Activated naive CD4-positive, alpha-beta T cell treated with anti-CD3 and anti-CD28 coated beads for 36 hours (primary cell): ENCODE results near the gene TNNT2. TPM values are rescaled to one million over a fixed set of nuclear protein-coding genes. Genes with fewer than 3 reads are reported as not detected.

Source experiments
- CTCF ChIA-PET: fragments of 350-600 bp; sonication (Branson Sonifier 250); formaldehyde crosslinking; loops from one replicate; lab custom pipeline; 2021; ENCODE audit warnings: antibody characterized with exemption; lab: Charles Lee
- DNase-seq: peaks from one replicate; pipeline ENCODE4 v3.0.0-alpha.2; 2020
- H3K27ac Mint-ChIP-seq: one replicate; pipeline ENCODE4 v1.8.0; 2021; ENCODE audit warnings: mild to moderate bottlenecking, mixed read lengths
- H3K27me3 Mint-ChIP-seq: one replicate; pipeline ENCODE4 v1.8.0; 2021; ENCODE audit warnings: low read depth, mixed read lengths
- H3K36me3 Mint-ChIP-seq: one replicate; pipeline ENCODE4 v1.8.0; 2021; ENCODE audit warnings: low read depth, mixed read lengths
- H3K4me1 Mint-ChIP-seq: one replicate; pipeline ENCODE4 v1.8.0; 2021; ENCODE audit warnings: low read depth, mixed read lengths
- H3K4me3 Mint-ChIP-seq: one replicate; pipeline ENCODE4 v1.8.0; 2021; ENCODE audit warnings: mild to moderate bottlenecking, moderate library complexity, mixed read lengths
- H3K9me3 Mint-ChIP-seq: one replicate; pipeline ENCODE4 v1.8.0; 2021; ENCODE audit warnings: mixed read lengths
- intact Hi-C: fragments of 100-400 bp; cut with micrococcal nuclease; formaldehyde crosslinking; loops from one replicate; pipeline ENCODE4 v1.15.1; 2023
- total RNA-seq, 2 experiments: library from RNA; stranded (reverse); gene quantifications; one replicate each; pipeline ENCODE4 v1.2.3, GENCODE V29; 2021

TNNT2 gene
- total RNA-seq, 2 experiments from 2014 or later: not detected

DNA sequence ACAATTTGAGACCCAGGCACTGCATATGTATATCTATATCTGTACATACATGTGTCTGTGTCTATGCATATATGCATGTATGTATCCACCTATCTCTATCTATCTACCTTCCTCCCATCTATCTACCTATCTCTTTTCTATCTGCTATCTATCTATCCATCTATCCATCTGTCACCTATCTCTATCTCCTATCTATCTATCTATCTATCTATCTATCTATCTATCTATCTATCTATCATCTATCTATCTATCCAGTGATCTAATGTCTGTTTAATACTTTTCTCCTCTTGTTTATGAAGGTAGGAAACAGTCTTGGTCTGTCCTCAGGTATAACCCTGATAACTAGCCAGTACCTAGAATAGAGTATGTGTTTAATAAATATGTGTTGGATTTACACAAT is 25.9 kb downstream of the TNNT2 start:
- Mint-ChIP-seq H3K36me3 (no peaks in the 10 kb centered on the region), H3K27ac (no peak overlapping the region), H3K4me3 (no peak overlapping the region), H3K9me3 (no peaks in the 10 kb centered on the region), H3K4me1 (no peaks in the 10 kb centered on the region), H3K27me3 (peaks cover 22% of the 10 kb centered on the region)
- intact Hi-C loops: no loop called here
- DNase-seq: no peak
- CTCF ChIA-PET: no interaction called here

DNA sequence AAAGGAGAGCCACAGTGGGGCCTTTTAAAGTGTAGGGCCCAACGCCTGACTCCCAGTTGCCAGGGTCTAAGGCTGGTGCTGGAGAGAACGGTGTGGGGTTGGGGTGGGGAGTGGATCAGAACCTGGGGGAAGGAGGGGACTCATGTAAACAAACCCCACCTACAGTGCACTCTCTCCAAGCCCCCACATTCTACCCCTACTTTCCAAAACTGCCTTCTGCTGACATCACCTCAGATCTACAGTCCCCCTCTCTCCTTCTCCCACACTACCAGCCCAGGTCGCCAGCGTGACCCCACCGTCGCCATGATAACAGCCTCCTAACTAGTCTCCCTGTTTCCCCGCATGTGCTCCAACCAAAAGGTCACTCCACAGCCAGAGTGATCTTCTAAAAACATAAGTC is 26.6 kb downstream of the TNNT2 start:
- Mint-ChIP-seq H3K9me3 (no peaks in the 10 kb centered on the region), H3K4me3 (no peak overlapping the region), H3K36me3 (no peaks in the 10 kb centered on the region)

DNA sequence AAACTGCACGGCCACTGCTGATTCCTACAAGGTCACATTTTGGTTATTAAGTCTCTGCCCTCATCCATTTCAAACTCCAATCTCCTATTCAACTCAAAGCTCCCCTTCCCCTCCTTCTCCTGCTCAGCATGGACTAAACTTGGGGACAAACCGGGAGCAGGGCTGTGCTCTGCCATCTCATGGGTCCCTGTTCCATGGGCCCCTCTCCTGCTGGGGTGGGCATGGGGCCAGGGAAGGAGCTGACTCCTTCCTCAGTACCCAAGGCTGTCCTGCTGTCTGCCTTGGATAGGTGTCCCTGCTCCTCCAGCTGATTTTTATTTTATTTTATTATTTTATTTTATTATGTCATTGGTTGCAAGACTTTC is 27.1 kb downstream of the TNNT2 start:
- H3K27me3 Mint-ChIP-seq: peaks cover 23% of the 10 kb centered on the region
- no peak for DNase-seq
- H3K36me3 Mint-ChIP-seq: no peaks in the 10 kb centered on the region
- intact Hi-C loops: no loop called here
- H3K9me3 Mint-ChIP-seq: no peaks in the 10 kb centered on the region
- H3K27ac Mint-ChIP-seq: no peak overlapping the region
- no peak overlapping the region for H3K4me3 Mint-ChIP-seq
- CTCF ChIA-PET: interaction anchor here (1.0 to 3.3 kb wide), 3 partner anchors 9 to 59 kb away, joined by 3 to 19 read pairs (median 9); no protein-coding TSS in a partner anchor
- no peaks in the 10 kb centered on the region for H3K4me1 Mint-ChIP-seq

More for the DNA sequence above, 26.6 kb downstream of the TNNT2 start:
- Mint-ChIP-seq H3K27me3 (peaks cover 23% of the 10 kb centered on the region), H3K4me1 (no peaks in the 10 kb centered on the region), H3K27ac (no peak overlapping the region)
- intact Hi-C loops: no loop called here
- CTCF ChIA-PET: interaction anchor here (1.0 to 3.3 kb wide), 2 partner anchors 9 to 58 kb away, joined by 3 to 19 read pairs; no protein-coding TSS in a partner anchor
- DNase-seq: no peak

DNA sequence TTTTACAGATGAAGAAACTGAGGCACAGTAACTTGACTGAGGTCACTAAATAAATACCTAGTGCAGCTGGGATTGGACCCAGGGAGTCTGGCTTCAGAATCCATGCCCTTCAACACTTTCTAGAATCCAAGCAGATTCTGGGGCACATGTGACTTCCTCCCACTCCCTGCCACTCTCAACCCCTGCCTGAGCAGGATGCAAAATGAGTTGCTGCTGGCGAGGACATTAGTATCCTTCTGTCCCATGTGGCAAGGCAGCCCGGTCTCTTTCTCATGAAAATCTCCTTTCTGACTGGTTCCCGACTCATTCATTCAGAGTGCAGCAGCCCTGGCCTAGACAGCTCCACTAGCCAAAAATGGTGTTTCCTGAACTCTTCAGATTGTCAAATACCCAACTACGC is 28.4 kb downstream of the TNNT2 start:
- Mint-ChIP-seq H3K4me3 (no peak overlapping the region), H3K4me1 (no peaks in the 10 kb centered on the region), H3K27ac (no peak overlapping the region), H3K27me3 (peaks cover 28% of the 10 kb centered on the region), H3K36me3 (no peaks in the 10 kb centered on the region), H3K9me3 (no peaks in the 10 kb centered on the region)
- intact Hi-C loops: loop anchor here (5.0 kb wide), 1 partner anchor 97 kb away; no protein-coding TSS in a partner anchor
- CTCF ChIA-PET: interaction anchor here (0.6 to 3.3 kb wide), 8 partner anchors 11 to 1622 kb away, joined by 3 to 19 read pairs (median 4); no protein-coding TSS in a partner anchor
- no peak for DNase-seq

DNA sequence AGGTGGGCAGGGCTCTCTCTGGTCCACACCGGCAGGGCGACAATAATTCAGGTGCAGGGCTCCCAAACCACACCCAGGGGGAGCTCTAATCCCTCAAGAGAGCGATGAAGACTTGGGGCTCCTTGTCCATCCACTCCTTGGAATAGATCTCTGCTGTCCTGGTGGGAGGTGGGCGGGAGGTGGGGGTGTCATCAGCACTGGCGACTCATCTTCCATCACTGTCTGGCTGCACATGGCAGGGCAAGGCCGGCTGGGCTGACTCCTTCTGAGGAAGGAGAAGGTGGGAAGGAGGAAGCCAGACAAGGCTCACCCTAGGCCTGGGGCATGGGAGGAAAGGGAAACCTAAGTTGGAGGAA is 29.3 kb downstream of the TNNT2 start:
- H3K9me3 Mint-ChIP-seq: no peaks in the 10 kb centered on the region
- H3K27ac Mint-ChIP-seq: no peak overlapping the region
- H3K36me3 Mint-ChIP-seq: no peaks in the 10 kb centered on the region
- no peaks in the 10 kb centered on the region for H3K4me1 Mint-ChIP-seq
- peak; percentile 52 for DNase-seq
- intact Hi-C loops: loop anchor here (1.0 to 5.0 kb wide), 2 partner anchors 60 to 96 kb away; no protein-coding TSS in a partner anchor
- no peak overlapping the region for H3K4me3 Mint-ChIP-seq
- CTCF ChIA-PET: interaction anchor here (0.8 to 3.3 kb wide), 8 partner anchors 12 to 130 kb away, joined by 3 to 19 read pairs (median 6); no protein-coding TSS in a partner anchor
- peaks cover 25% of the 10 kb centered on the region for H3K27me3 Mint-ChIP-seq

DNA sequence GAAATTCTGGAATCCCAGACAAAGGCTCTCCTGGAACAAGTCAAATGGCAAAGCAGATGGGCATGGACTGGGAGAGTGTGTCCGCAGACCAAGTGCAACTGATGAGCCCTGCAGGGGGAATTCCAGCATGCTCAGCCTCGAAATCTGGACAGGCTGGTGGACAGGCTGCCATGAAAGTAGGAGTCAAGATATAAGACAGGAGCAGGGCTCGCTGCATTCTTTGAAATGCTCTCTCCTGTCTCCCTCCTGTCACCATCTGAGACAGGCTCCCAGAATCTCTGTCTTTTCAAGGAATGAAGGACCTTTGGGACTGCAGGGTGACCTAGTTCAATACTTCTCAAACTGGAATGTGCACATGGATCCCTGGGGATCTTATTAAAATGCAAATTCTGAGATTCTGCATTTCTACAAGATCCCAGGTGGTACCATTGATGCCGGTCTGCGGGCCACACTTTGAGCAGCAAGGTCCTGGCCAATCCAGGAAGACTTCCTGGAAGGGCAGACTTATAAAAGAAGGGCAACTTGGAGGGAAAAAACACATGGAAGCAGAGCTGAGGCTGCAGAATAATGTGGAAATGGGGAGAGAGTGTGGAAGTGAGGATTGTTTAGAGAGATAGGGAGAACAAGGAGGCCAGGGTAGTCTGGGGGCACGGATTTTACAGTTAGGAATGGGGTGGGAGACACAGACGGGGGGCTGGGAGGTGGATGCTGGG is 29.8 kb downstream of the TNNT2 start:
- intact Hi-C loops: loop anchor here (1.0 to 5.0 kb wide), 2 partner anchors 61 to 95 kb away; no protein-coding TSS in a partner anchor
- Mint-ChIP-seq H3K9me3 (no peaks in the 10 kb centered on the region), H3K4me1 (no peaks in the 10 kb centered on the region), H3K4me3 (no peak overlapping the region), H3K27me3 (peaks cover 25% of the 10 kb centered on the region), H3K27ac (no peak overlapping the region), H3K36me3 (no peaks in the 10 kb centered on the region)
- DNase-seq: no peak
- CTCF ChIA-PET: interaction anchor here (0.8 to 3.3 kb wide), 9 partner anchors 12 to 129 kb away, joined by 3 to 19 read pairs (median 3); no protein-coding TSS in a partner anchor

DNA sequence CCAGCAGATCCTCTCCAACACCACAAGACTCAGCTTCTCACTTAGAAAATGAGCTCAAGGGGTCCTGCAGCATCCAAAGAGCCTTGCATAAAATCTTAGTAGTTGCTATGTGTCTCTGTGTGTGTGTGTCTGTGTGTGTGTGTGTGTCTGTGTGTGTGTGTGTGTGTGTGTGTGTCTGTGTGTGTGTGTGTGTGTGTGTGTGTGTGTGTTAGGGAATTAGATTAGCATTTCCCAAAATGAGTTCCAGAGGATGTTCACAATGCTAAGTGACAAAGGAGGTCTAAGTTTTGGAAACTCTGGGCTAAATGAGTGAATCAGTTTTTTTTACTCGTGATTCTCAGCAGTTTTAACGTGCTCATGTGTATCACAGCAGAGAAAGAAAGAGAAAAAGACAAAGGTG is 30.5 kb downstream of the TNNT2 start:
- H3K27me3 Mint-ChIP-seq: peaks cover 25% of the 10 kb centered on the region
- H3K27ac Mint-ChIP-seq: no peak overlapping the region
- intact Hi-C loops: loop anchor here (5.0 kb wide), 1 partner anchor 95 kb away; no protein-coding TSS in a partner anchor
- H3K9me3 Mint-ChIP-seq: no peaks in the 10 kb centered on the region
- no peak for DNase-seq
- H3K4me1 Mint-ChIP-seq: no peaks in the 10 kb centered on the region
- no peak overlapping the region for H3K4me3 Mint-ChIP-seq
- H3K36me3 Mint-ChIP-seq: no peaks in the 10 kb centered on the region
- CTCF ChIA-PET: interaction anchor here (0.6 to 1.9 kb wide), 7 partner anchors 30 to 95 kb away, joined by 3 to 7 read pairs (median 3); no protein-coding TSS in a partner anchor

DNA sequence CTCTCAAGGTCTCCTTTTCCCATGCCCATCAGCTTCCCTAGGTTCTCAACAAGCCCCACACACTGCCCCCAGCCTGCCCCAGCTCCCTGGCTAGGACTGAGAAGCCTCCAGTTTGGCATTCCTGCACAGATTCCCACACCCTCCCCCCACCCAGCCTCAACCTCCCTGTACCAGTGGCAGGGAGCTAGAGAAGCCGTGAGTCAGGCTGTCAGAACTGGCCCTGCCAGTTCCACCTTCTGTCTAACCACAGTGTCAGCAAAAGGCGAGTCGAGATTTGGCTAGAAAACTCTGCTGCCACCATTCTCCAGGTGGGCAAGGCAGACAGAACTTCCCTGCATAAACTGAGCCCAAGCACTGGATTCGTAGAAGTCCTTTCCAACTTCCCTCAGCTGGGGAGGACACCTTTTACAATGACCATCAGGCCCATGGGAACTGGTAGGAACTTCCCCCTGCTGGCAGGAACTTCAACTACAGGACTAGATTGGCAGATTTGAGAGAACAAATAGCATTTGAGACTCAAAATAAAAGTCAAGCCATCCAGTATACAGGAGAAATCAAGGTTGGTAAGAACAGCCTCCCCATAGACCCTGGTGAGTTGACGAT is 31.0 kb downstream of the TNNT2 start:
- Mint-ChIP-seq H3K27me3 (peaks cover 26% of the 10 kb centered on the region), H3K9me3 (peaks cover under 1% of the 10 kb centered on the region), H3K4me3 (no peak overlapping the region), H3K4me1 (no peaks in the 10 kb centered on the region), H3K36me3 (no peaks in the 10 kb centered on the region), H3K27ac (no peak overlapping the region)
- intact Hi-C loops: loop anchor here (5.0 kb wide), 1 partner anchor 94 kb away; no protein-coding TSS in a partner anchor
- CTCF ChIA-PET: interaction anchor here (0.6 to 1.6 kb wide), 10 partner anchors 13 to 94 kb away, joined by 3 to 5 read pairs (median 3); no protein-coding TSS in a partner anchor
- peak; percentile 26 for DNase-seq

DNA sequence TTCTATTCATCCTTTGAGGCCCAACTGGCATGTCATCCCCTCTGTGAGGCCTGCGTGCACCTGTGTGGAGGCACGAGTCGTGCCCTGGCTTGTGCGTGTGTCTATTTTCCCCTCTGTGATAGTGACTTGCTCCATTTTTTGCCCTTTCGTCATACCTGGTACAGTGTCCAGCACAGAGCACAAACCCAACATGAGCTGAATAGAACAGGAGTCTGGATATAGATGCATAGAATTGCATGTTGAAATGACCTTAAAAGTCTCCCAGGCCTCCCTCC is 32.5 kb downstream of the TNNT2 start:
- peaks cover 24% of the 10 kb centered on the region for H3K27me3 Mint-ChIP-seq
- H3K27ac Mint-ChIP-seq: no peak overlapping the region
- CTCF ChIA-PET: interaction anchor here (0.8 to 1.3 kb wide), 2 partner anchors 18 to 37 kb away, joined by 3 to 4 read pairs; no protein-coding TSS in a partner anchor
- H3K9me3 Mint-ChIP-seq: peaks cover 4% of the 10 kb centered on the region
- no peaks in the 10 kb centered on the region for H3K36me3 Mint-ChIP-seq
- no peaks in the 10 kb centered on the region for H3K4me1 Mint-ChIP-seq
- no peak for DNase-seq
- intact Hi-C loops: loop anchor here (5.0 kb wide), 1 partner anchor 93 kb away; no protein-coding TSS in a partner anchor
- no peak overlapping the region for H3K4me3 Mint-ChIP-seq

DNA sequence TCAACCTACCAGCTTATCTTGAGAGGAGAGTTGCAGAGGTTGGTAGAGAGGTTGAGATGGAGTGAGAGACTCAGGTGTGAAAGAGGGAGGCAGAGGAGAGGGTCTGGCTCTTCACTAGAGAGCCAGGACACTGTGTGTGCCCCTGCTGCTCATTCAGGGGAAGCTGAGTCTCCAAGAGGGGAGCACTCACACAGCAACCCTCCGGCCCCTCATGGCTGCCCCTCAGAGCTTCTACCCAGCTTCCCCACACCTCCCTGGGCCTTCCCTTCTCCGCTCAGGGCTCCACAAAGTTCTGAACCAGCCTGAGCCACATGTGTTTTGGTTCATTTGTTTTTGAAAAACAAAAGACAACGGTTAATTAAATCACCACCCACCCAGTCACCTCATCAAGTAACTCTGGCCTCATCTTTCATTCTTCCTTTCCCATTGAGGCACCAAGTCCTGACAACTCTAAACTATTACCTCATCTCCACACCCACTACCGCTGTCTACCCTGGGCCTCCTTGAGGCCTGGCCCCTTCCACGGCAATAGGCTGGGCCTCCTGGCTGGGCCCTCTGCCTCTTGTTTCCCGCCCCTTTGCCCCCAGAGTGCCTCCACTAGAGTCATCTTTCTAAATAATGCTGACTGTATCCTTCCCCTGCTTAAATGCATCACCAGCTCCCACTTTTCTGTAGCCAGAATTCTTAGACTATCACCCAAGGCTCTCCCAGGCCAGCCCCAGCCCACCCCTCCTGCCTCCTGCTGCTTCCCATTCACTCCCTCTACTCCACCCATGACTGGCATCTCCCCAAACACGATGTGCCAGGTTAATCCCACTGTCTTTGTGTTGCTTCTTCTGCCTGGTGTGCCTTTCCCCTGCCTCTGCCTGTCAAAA is 33.0 kb downstream of the TNNT2 start:
- Mint-ChIP-seq H3K27me3 (peaks cover 22% of the 10 kb centered on the region), H3K4me3 (no peak overlapping the region), H3K9me3 (peaks cover 4% of the 10 kb centered on the region), H3K27ac (no peak overlapping the region), H3K36me3 (no peaks in the 10 kb centered on the region), H3K4me1 (no peaks in the 10 kb centered on the region)
- CTCF ChIA-PET: interaction anchor here (0.8 kb wide), 2 partner anchors 36 to 121 kb away, joined by 3 read pairs; no protein-coding TSS in a partner anchor
- intact Hi-C loops: loop anchor here (5.0 kb wide), 1 partner anchor 92 kb away; no protein-coding TSS in a partner anchor
- DNase-seq: no peak

DNA sequence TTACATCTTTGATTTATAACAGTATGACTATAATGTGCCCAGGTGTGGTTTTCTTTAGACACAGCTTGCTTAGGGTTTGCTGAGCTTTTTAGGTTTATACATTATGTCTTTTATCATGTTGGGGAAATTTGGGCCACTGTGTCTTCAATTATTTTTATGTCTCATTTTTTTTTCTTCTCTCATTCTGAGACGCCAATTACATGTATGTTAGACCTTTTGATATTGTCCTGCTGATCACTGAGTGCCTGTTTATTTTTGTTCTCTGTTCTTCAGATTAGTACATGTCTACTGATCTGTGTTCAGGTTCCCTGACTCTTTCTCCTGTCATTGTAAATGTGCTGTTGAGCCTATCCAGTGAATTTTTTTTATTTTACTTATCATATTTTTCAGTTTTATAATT is 36.1 kb downstream of the TNNT2 start:
- no peak overlapping the region for H3K27ac Mint-ChIP-seq
- intact Hi-C loops: no loop called here
- no peak for DNase-seq
- no peak overlapping the region for H3K4me3 Mint-ChIP-seq
- H3K4me1 Mint-ChIP-seq: no peaks in the 10 kb centered on the region
- H3K27me3 Mint-ChIP-seq: peaks cover 12% of the 10 kb centered on the region
- H3K9me3 Mint-ChIP-seq: peaks cover 4% of the 10 kb centered on the region
- no peaks in the 10 kb centered on the region for H3K36me3 Mint-ChIP-seq
- CTCF ChIA-PET: no interaction called here
